ENCODE measurements around the gene THAP4. TPM values are rescaled to one million over a fixed set of nuclear protein-coding genes. Genes with fewer than 3 reads are reported as not detected.

Gene THAP4
- polyA plus RNA-seq, 2 donors = 37.2 to 52.1 TPM

DNA sequence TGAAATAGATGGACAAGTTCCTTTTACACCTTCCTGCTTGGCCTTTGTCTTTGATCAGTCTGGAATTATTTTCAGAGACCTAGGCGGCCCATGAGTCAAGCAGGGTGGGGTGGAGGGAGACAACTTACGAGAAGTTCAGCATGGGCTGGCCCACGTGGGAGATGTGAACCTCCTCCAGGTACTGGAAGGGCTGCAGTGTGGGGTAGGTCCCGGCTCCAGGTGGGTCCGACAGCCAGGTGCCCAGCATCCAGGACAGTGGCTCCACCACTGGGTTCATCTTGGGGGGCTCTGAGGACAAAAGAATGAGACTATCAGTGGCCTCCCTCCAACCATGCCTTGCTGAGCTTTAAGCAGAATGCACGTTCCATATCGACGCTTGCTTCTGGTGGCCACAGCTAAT lies 30.8 kb downstream of the THAP4 start:
- H3K27me3 ChIP-seq (ENCODE audit: control insufficient read depth in 1 of 2, insufficient read depth in 2 of 2, low read length in 2 of 2) = no peaks in the 10 kb centered on the region
- no peaks in the 10 kb centered on the region for H3K9me3 ChIP-seq (ENCODE audit: control insufficient read depth in 2 of 2, insufficient read depth in 1 of 2, low read depth in 1 of 2, low read length in 1 of 2)
- H3K4me1 ChIP-seq (ENCODE audit: control insufficient read depth in 2 of 2, insufficient read depth in 2 of 2, low read length in 1 of 2) = peaks cover 0 to 4% of the 10 kb centered on the region in 2 donors
- no peak overlapping the region for H3K27ac ChIP-seq (ENCODE audit: low read depth in 2 of 2, low read length in 1 of 2)
- no peak overlapping the region for H3K4me3 ChIP-seq (ENCODE audit: low read depth in 1 of 2, low read length in 2 of 2)
- WGBS, 2 donors = 96 to 97% methylated on average over 8 of the region's 8 CpGs
- peaks cover 4 to 33% of the 10 kb centered on the region in 2 donors for H3K36me3 ChIP-seq (ENCODE audit: control insufficient read depth in 2 of 2, insufficient read depth in 2 of 2, low read length in 1 of 2)

DNA sequence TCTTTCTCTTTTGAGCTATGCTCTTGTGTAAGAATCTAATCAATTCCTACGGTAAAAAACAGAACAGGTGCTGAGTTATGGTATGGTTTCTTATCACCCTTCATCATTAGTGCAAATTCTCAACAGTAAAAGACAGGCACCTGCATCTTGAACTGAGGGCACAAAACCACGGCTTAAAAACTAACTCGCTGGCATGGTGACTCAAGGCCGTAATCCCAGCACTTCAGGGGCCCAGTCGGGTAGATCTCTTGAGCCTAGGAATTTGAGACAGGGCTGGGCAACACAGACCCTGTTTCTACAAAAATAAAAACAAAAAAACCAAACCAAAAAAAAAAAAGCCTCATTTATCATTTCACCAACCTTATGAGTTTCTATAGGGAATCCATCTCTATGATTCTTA lies 33.3 kb downstream of the THAP4 start:
- H3K36me3 ChIP-seq (ENCODE audit: control insufficient read depth in 2 of 2, insufficient read depth in 2 of 2, low read length in 1 of 2) = peaks cover 4 to 33% of the 10 kb centered on the region in 2 donors

DNA sequence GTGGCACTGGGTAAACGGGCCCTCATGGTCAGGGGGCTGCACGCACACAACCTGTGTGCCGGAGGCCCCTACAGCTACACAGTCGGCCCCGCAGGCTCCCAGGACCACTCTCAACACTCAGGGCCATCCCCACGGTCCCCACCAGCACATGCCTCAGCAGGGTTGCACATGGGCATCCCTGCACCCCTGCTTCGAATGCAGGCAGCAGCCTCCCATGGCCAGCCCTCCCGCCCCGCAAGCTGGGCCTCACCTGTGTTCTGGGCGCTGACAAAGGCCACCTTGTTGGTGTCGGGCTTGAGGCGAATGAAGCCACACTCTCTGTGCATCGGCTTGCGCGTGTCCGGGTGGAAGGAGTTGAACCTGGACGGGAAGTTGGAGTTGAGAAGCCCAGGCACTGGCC lies 34.2 kb downstream of the THAP4 start:
- Histone ChIP-seq H3K4me1 (ENCODE audit: control insufficient read depth in 2 of 2, insufficient read depth in 2 of 2, low read length in 1 of 2) (no peaks in the 10 kb centered on the region), H3K4me3 (ENCODE audit: low read depth in 1 of 2, low read length in 2 of 2) (no peak overlapping the region), H3K36me3 (ENCODE audit: control insufficient read depth in 2 of 2, insufficient read depth in 2 of 2, low read length in 1 of 2) (peaks cover 4 to 29% of the 10 kb centered on the region in 2 donors), H3K27me3 (ENCODE audit: control insufficient read depth in 1 of 2, insufficient read depth in 2 of 2, low read length in 2 of 2) (no peaks in the 10 kb centered on the region), H3K27ac (ENCODE audit: low read depth in 2 of 2, low read length in 1 of 2) (no peak overlapping the region), H3K9me3 (ENCODE audit: control insufficient read depth in 2 of 2, insufficient read depth in 1 of 2, low read depth in 1 of 2, low read length in 1 of 2) (no peaks in the 10 kb centered on the region)
- WGBS, 2 donors = 96% methylated on average over 17 of the region's 17 CpGs

More for the DNA sequence above, 33.3 kb downstream of the THAP4 start:
- peaks cover 0 to under 1% of the 10 kb centered on the region in 2 donors for H3K4me1 ChIP-seq (ENCODE audit: control insufficient read depth in 2 of 2, insufficient read depth in 2 of 2, low read length in 1 of 2)
- no peaks in the 10 kb centered on the region for H3K27me3 ChIP-seq (ENCODE audit: control insufficient read depth in 1 of 2, insufficient read depth in 2 of 2, low read length in 2 of 2)
- H3K4me3 ChIP-seq (ENCODE audit: low read depth in 1 of 2, low read length in 2 of 2) = no peak overlapping the region
- 75 to 91% methylated on average over 5 of the region's 5 CpGs for WGBS, 2 donors
- no peak overlapping the region for H3K27ac ChIP-seq (ENCODE audit: low read depth in 2 of 2, low read length in 1 of 2)
- H3K9me3 ChIP-seq (ENCODE audit: control insufficient read depth in 2 of 2, insufficient read depth in 1 of 2, low read depth in 1 of 2, low read length in 1 of 2) = no peaks in the 10 kb centered on the region

DNA sequence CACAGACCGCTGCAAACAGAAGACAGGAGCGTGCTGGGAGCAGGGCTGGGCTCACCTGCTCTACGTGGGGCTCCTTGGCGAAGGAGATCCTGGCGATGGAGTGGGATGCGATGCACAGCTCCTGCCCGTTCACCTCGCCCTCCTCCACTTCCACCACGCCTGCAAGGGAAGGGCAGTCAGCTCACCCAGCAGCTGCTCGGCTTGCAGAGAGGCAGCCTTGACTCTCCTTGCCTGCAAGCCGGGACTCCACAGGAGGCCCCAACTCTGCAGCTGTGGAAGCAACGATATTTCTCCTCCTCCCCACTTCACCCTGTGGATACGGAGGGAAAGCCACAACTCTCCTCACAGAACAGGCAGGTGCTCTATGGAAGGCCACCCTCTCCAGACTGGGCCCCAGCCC lies 35.1 kb downstream of the THAP4 start:
- no peaks in the 10 kb centered on the region for H3K27me3 ChIP-seq (ENCODE audit: control insufficient read depth in 1 of 2, insufficient read depth in 2 of 2, low read length in 2 of 2)
- H3K27ac ChIP-seq (ENCODE audit: low read depth in 2 of 2, low read length in 1 of 2) = no peak overlapping the region
- 89 to 95% methylated on average over 13 of the region's 13 CpGs for WGBS, 2 donors
- H3K4me1 ChIP-seq (ENCODE audit: control insufficient read depth in 2 of 2, insufficient read depth in 2 of 2, low read length in 1 of 2) = no peaks in the 10 kb centered on the region
- H3K9me3 ChIP-seq (ENCODE audit: control insufficient read depth in 2 of 2, insufficient read depth in 1 of 2, low read depth in 1 of 2, low read length in 1 of 2) = no peaks in the 10 kb centered on the region
- H3K4me3 ChIP-seq (ENCODE audit: low read depth in 1 of 2, low read length in 2 of 2) = no peak overlapping the region
- peaks cover 4 to 26% of the 10 kb centered on the region in 2 donors for H3K36me3 ChIP-seq (ENCODE audit: control insufficient read depth in 2 of 2, insufficient read depth in 2 of 2, low read length in 1 of 2)

DNA sequence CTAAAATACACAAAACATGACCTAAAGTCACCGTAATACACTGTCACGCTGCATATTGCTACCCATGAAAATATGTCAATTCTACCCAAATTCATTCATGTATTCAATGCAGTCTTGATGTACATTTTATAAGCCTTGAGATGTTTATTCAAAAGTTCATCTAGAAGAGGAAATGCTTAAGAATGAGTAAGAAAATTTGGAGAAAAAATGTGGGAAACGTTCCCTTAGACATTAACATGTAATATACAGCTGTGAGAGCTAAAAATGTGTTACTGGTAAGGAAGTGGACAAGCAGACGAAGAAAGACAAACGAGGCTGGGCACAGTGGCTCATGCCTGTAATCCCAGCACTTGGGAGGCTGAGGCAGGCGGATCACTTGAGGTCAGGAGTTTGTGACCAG lies 37.3 kb downstream of the THAP4 start:
- Histone ChIP-seq H3K9me3 (ENCODE audit: control insufficient read depth in 2 of 2, insufficient read depth in 1 of 2, low read depth in 1 of 2, low read length in 1 of 2) (no peaks in the 10 kb centered on the region), H3K4me1 (ENCODE audit: control insufficient read depth in 2 of 2, insufficient read depth in 2 of 2, low read length in 1 of 2) (no peaks in the 10 kb centered on the region), H3K36me3 (ENCODE audit: control insufficient read depth in 2 of 2, insufficient read depth in 2 of 2, low read length in 1 of 2) (peaks cover 4 to 25% of the 10 kb centered on the region in 2 donors), H3K27ac (ENCODE audit: low read depth in 2 of 2, low read length in 1 of 2) (no peak overlapping the region), H3K27me3 (ENCODE audit: control insufficient read depth in 1 of 2, insufficient read depth in 2 of 2, low read length in 2 of 2) (no peaks in the 10 kb centered on the region), H3K4me3 (ENCODE audit: low read depth in 1 of 2, low read length in 2 of 2) (no peak overlapping the region)
- 82 to 85% methylated on average over 6 of the region's 6 CpGs for WGBS, 2 donors

DNA sequence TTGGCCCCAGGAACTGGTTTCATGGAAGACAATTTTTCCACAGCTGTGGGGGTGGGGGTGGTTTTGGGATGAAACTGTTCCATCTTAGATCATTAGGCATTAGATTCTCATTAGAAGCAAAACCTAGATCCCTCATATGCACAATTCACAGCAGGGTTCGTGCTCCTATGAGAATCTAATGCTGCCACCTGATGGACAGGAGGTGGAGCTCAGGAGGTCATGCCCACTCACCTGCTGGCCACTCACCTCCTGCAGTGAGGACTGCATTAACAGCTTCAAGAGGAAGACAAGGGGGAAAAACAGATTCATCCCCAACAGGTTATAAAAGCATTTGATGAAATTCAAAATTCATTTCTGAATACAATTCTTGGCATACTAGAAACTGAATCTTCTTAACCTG lies 38.5 kb downstream of the THAP4 start:
- H3K4me1 ChIP-seq (ENCODE audit: control insufficient read depth in 2 of 2, insufficient read depth in 2 of 2, low read length in 1 of 2) = no peaks in the 10 kb centered on the region
- H3K27me3 ChIP-seq (ENCODE audit: control insufficient read depth in 1 of 2, insufficient read depth in 2 of 2, low read length in 2 of 2) = no peaks in the 10 kb centered on the region
- H3K4me3 ChIP-seq (ENCODE audit: low read depth in 1 of 2, low read length in 2 of 2) = no peak overlapping the region
- H3K9me3 ChIP-seq (ENCODE audit: control insufficient read depth in 2 of 2, insufficient read depth in 1 of 2, low read depth in 1 of 2, low read length in 1 of 2) = no peaks in the 10 kb centered on the region
- no peak overlapping the region for H3K27ac ChIP-seq (ENCODE audit: low read depth in 2 of 2, low read length in 1 of 2)
- WGBS, 2 donors = 39 to 58% methylated on average over 1 of the region's 1 CpG
- peaks cover 4 to 31% of the 10 kb centered on the region in 2 donors for H3K36me3 ChIP-seq (ENCODE audit: control insufficient read depth in 2 of 2, insufficient read depth in 2 of 2, low read length in 1 of 2)

DNA sequence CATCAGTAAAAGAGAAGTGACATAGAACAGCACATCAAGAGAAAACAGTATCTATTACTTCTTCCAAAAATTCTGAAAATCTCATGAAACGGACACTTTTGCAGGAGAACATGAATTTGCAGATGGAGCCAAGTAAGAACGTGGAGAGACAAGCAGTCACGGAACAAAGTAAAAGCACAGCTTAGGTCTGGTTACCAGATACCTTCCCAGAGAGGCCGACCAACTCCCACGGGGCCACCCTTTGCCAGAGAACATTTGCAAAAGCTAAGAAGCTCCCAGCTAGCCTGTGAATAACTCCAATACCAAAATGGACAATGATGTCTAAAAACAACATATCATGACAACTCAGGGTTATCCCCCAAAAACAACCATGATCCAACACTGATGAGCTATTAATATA lies 38.9 kb downstream of the THAP4 start:
- no peaks in the 10 kb centered on the region for H3K9me3 ChIP-seq (ENCODE audit: control insufficient read depth in 2 of 2, insufficient read depth in 1 of 2, low read depth in 1 of 2, low read length in 1 of 2)
- peaks cover 4 to 33% of the 10 kb centered on the region in 2 donors for H3K36me3 ChIP-seq (ENCODE audit: control insufficient read depth in 2 of 2, insufficient read depth in 2 of 2, low read length in 1 of 2)
- H3K4me1 ChIP-seq (ENCODE audit: control insufficient read depth in 2 of 2, insufficient read depth in 2 of 2, low read length in 1 of 2) = no peaks in the 10 kb centered on the region
- no peak overlapping the region for H3K4me3 ChIP-seq (ENCODE audit: low read depth in 1 of 2, low read length in 2 of 2)
- 73 to 78% methylated on average over 5 of the region's 5 CpGs for WGBS, 2 donors
- no peaks in the 10 kb centered on the region for H3K27me3 ChIP-seq (ENCODE audit: control insufficient read depth in 1 of 2, insufficient read depth in 2 of 2, low read length in 2 of 2)
- H3K27ac ChIP-seq (ENCODE audit: low read depth in 2 of 2, low read length in 1 of 2) = no peak overlapping the region

DNA sequence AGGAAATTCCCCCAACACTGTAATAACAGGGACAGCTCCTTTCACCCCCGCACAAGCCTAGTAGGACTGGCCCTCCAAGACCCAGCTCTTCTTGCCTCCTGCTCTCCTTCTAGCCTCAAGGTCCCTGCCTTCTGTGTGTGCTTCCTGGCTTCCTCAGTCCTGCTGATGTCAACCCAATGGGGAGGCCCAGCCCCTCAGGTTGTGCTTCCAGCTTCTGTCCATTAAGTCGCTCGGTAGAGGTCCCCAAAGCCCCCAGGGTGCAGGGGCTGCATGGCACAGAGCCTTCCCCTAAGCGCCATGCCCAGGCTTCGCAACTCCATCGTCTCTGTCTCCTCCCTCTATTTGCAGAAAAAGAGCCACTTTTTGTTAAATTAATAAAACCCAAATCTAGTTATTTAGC lies 39.4 kb downstream of the THAP4 start:
- Histone ChIP-seq H3K4me1 (ENCODE audit: control insufficient read depth in 2 of 2, insufficient read depth in 2 of 2, low read length in 1 of 2) (no peaks in the 10 kb centered on the region), H3K27ac (ENCODE audit: low read depth in 2 of 2, low read length in 1 of 2) (no peak overlapping the region), H3K36me3 (ENCODE audit: control insufficient read depth in 2 of 2, insufficient read depth in 2 of 2, low read length in 1 of 2) (peaks cover under 1 to 28% of the 10 kb centered on the region in 2 donors), H3K27me3 (ENCODE audit: control insufficient read depth in 1 of 2, insufficient read depth in 2 of 2, low read length in 2 of 2) (no peaks in the 10 kb centered on the region), H3K9me3 (ENCODE audit: control insufficient read depth in 2 of 2, insufficient read depth in 1 of 2, low read depth in 1 of 2, low read length in 1 of 2) (no peaks in the 10 kb centered on the region), H3K4me3 (ENCODE audit: low read depth in 1 of 2, low read length in 2 of 2) (no peak overlapping the region)
- WGBS, 2 donors = 93 to 95% methylated on average over 6 of the region's 6 CpGs

DNA sequence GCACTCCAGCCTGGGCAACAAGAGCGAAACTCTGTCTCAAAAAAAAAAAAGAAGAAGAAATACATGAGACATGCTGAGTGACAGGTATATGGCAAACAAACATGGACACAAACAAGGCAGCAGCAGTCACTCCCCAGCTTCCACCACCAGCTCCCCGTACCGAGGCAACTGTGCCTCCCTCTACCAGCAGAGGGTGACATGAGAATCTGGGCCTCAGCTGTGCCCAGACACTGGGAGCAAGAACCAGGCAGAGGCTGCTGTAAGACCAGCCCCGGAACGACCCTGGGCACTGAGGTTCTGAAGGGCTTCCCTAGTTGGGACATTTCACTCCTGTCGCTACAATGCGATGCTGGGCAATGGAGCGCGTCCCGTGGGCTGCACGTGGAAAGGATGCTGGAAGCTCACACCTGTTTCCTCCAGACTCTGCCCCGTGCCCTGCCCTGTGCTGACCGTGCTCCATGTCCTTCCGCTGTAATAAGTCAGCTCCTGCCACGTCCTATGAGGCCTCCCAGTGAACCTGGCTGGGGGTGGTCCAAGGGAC lies 41.3 kb downstream of the THAP4 start:
- peaks cover 0 to 29% of the 10 kb centered on the region in 2 donors for H3K36me3 ChIP-seq (ENCODE audit: control insufficient read depth in 2 of 2, insufficient read depth in 2 of 2, low read length in 1 of 2)
- no peaks in the 10 kb centered on the region for H3K9me3 ChIP-seq (ENCODE audit: control insufficient read depth in 2 of 2, insufficient read depth in 1 of 2, low read depth in 1 of 2, low read length in 1 of 2)
- H3K4me3 ChIP-seq (ENCODE audit: low read depth in 1 of 2, low read length in 2 of 2) = no peak overlapping the region
- no peaks in the 10 kb centered on the region for H3K4me1 ChIP-seq (ENCODE audit: control insufficient read depth in 2 of 2, insufficient read depth in 2 of 2, low read length in 1 of 2)
- no peak overlapping the region for H3K27ac ChIP-seq (ENCODE audit: low read depth in 2 of 2, low read length in 1 of 2)
- WGBS, 2 donors = 89 to 92% methylated on average over 15 of the region's 15 CpGs
- no peaks in the 10 kb centered on the region for H3K27me3 ChIP-seq (ENCODE audit: control insufficient read depth in 1 of 2, insufficient read depth in 2 of 2, low read length in 2 of 2)

DNA sequence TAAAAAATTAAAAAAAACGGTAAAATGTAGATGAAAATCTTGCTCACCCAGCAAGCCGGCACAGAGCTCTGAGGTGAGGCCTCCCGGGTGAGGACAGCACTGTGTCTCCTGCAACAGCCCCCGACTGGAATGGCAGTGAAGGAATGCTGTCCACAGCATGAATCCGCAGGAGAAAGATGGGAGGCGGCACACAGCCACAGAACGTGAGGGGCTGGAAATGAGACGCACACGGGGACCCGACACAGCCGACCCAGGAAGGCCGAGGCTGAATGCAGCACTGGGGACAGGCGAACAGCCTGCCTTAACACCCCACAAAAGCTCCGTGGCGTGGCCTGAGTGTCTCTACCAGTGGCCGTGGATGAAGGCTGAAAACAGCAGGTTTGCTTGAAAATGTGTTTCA lies 43.7 kb downstream of the THAP4 start:
- WGBS, 2 donors = 94 to 96% methylated on average over 16 of the region's 16 CpGs

More for the DNA sequence above, 43.7 kb downstream of the THAP4 start:
- Histone ChIP-seq H3K27me3 (ENCODE audit: control insufficient read depth in 1 of 2, insufficient read depth in 2 of 2, low read length in 2 of 2) (no peaks in the 10 kb centered on the region), H3K9me3 (ENCODE audit: control insufficient read depth in 2 of 2, insufficient read depth in 1 of 2, low read depth in 1 of 2, low read length in 1 of 2) (no peaks in the 10 kb centered on the region), H3K4me1 (ENCODE audit: control insufficient read depth in 2 of 2, insufficient read depth in 2 of 2, low read length in 1 of 2) (no peaks in the 10 kb centered on the region), H3K36me3 (ENCODE audit: control insufficient read depth in 2 of 2, insufficient read depth in 2 of 2, low read length in 1 of 2) (peaks cover 0 to 34% of the 10 kb centered on the region in 2 donors), H3K4me3 (ENCODE audit: low read depth in 1 of 2, low read length in 2 of 2) (no peak overlapping the region), H3K27ac (ENCODE audit: low read depth in 2 of 2, low read length in 1 of 2) (no peak overlapping the region)

Measured in esophagus (tissue), 2 donors.